ENCODE data around the gene JAKMIP2.

- TF ChIP-seq CTCF (IDR thresholded peaks at IDR 0.05; ENCODE audit: poor library complexity) (no peak), EZH2 (IDR thresholded peaks at IDR 0.05; ENCODE audit: borderline replicate concordance) (no peak), EZH2phosphoT487 (IDR thresholded peaks at IDR 0.05; ENCODE audit: low read depth, severe bottlenecking, unreplicated experiment) (no peak)
Measured at GRCh38 chr5:147633173-147633572, 149.4 kb downstream of the JAKMIP2 start.

All from hepatocyte (in vitro differentiated cells).